ENCODE measurements around the gene DUSP15.
"Not testable (repeated sequence)": the region's sequence is repeated elsewhere in the genome, so short reads cannot be mapped to it uniquely, and the experiment has no call there.

Gene DUSP15

DNA sequence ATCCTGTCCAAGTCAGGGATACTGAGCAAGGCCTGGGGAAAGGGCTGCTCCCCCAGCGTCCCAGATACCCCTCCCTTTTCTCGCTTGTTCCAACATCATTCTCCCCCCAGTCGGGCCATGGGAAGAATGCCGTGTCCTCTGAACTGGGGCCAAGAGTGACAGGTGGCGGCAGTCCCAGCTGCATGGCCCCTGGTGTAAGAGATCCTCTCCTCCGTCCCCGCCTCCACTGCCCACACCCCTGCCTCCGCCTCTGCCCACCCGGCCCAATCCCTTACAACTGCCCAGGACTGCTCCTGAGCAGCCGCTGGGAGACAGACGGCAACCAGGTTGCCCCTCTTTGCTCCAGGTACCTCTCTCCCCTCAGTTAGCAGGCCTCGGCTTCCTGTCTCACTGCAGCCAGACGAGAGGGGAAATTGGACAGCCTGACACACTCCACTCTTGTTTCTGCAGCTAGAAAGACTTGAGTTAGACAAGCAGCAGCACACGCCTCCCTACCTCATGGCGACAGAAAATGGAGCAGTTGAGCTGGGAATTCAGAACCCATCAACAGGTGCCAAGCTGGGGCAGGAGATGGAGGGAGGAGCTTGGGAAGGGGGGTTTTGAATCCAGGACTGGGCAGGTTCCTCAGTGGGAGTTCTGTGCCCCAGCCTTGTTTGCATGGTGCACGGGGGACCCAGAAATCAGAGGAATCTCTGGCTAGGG is 51.1 kb downstream of the DUSP15 start, which contains the start of gene MYLK2:
MYLK2 (plus strand) TSS at position 274 of the 702 bp plus-strand sequence; CDS start at position 499, 225 bp downstream.
- DNase-seq = no peak

DNA sequence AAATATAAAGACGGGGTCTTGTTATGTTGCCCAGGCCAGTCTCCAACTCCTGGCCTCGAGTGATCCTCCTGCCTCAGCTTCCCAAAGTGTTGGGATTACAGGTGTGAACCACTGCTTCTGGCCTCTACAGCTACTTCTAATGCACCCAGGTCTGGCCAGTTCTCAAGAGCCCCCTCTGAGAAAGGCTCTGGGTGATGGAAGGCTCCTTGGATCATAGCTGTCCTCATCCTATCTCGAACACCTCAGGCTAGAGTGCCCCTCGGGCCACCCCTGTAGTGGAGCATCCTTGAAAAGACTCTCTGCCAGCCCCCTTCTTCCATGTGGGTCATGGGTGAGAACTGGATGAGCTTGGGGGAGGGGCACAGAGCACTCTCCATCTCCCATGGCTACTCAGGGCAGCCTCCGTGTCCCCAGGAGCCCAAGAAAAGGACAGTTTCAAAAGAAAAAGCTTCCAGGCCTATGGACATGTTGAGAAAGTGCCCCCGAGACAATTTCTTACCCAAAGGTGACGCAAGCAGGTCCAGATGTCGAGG is 51.9 kb downstream of the DUSP15 start:
- no peak for DNase-seq

DNA sequence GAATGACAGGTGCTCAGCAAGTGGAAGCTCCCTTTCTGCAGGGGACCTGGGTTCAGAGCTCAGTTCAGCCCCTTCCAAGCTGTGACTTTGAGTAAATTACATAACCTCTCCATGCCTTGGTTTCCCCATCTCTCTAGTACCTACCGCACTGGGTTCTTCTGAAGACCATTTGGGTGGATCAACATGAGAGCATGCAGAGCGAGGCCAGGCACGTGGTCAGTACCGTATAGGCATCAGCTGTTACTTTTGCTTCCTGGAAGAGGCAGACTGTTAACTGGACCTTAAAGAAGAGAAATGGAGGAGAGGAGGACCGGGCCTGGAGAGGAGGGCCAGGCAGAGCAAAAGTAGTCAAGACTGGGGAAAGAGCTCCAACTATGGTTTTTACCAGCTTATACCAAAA is 52.9 kb downstream of the DUSP15 start:
- no peak for DNase-seq

DNA sequence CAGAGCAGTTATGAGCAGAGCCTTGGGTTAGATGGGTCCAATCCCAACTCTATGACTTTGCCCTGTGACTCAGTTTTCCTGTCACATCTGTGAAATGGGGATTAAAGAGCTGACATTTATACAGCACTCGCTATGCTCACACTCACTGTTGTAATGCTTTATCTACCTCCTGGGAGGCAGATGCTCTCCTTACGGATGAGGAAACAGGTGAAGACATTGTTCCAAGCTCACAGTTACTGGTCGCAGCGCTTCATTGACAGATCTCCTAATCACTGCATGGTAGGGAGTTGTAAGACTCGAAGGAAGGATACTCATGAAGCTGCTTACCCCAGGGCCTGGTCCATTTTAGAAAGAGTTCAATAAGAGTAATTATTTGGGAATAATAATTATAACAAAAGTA is 54.1 kb downstream of the DUSP15 start:
- no peak for DNase-seq

DNA sequence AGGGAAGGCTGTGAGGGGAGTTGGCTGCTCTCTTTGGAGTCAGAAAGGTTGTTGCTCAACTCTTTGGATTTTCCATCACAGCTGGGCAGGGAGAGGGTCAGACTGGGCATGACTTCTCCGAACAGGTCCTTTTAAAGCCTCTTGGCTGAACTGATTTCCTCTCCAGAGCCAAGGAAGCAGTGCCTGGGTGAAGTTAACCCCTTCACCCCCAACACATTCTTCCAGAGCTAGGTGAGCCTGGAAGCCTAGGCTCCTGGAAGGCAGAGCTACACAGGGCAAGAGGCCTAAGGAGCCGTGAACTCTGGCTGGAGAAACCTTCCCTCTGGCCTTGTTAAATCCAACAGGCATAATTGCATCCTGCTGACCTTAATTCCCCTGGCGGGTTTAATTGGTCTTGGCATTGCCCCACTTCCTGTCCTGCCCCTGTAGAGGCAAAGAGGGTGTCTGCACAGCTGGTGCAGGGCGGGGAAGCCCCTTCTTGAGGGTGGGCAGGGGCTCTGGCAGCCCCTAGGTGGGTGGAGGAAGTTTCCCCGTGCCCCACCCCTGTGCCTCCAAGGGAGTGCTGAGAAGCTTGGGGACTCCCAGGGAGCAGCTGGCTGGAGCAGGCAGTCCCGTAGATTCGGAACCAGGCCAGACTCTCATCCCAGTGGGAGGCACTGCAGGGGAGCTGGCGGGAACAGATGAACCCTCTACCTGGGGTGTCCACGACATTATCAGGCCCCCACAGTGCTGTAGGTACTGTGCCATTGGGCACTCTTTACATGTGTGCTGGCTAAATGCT is 54.7 kb downstream of the DUSP15 start:
- DNase-seq = no peak

DNA sequence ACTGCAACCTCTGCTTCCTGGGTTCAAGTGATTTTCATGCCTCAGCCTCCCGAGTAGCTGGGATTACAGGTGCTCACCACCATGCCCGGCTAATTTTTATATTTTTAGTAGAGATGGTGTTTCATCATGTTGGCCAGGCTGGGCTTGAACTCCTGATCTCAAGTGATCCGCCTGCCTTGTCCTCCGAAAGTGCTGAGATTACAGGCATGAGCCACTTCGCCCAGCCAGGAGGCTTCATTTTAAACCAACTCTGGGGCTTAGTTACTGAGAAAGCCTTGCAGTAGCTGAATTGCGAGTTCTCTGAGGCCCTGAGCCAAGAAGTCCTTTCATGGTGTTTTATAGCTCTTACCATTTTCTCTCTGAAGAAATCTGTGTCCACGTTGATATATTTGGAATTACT is 56.2 kb downstream of the DUSP15 start:
- DNase-seq = not testable (repeated sequence)

DNA sequence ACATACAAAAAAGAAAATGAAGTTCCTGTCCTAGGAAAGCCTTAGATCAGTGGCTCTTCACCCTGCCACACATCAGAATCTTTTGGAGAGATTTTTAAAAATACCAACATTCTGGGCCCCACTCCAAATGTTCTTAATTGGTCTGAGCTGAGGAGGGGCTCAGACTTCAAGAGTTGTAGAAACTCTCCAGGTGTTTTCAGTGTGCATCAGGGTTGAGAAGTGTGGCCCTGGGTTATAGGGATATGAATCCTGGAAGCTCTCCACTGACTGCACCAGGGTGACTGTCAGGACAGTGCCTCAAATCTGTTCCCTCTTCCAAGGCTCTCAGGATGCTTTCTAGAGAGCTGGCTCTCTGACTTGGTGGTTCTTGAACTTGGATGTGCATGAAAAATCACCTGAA is 56.7 kb downstream of the DUSP15 start:
- no peak for DNase-seq

DNA sequence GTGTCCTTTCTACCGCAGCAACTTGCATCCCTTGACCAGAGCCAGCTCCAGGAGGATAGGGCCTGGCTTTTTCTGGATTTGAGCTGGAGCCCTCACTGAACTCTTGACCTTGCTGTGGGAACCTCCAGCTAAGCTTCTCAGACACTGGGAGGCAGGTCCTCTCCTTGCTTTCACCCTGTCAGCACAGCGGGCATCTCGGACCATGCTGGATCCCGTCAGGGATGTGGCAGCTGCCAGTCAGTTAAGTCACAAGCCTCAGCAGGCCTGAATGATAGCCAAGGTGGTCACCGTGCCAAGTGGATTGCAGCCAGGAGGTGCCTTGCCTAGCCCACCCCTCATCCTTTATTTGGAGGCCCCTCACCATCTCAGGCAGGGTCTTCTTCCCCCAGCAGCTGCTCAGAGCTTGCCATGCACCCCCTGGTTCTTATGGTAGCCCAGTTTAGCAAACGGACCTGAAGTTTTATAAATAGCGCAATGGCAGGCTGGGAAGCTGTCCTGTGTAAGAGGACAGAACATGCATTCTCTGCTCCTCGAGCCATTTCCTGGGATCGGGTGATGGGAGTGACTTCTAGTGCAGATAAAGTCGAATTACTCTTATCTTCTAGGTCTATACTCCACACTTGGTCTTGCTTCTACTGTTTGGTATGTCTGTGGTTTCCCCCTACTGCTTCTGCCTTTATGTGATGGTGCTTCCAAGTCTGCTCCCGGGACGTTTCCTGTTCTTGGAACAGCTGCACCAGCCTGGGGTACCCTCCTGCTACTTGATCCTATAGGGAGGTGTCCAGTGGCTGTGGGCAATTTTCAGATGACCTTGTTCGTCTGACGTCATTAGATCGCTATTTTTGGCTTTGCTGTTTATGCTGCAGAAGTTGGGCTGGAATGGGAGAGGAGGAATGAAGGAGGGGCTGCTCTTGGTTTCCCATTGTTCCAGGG is 58.3 kb downstream of the DUSP15 start:
- no peak for DNase-seq

DNA sequence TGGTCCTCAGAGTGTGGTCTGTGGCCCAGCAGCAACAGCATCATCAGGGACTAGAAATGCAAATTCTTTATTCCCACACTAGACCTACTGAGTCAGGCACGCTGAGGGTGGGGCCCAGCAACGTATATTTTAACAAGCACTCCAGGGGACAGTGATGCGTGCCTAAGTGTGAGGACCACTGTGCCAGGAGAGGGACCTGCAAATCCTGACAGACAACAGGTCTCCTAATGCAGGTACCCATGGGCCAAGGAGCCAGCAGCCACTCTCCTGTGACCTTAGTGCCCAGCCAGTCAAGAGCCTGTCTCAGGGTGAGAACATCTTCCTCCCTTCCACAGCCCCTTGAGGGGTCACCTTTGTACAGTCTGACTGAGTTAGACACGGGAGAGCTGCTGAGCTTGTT is 59.1 kb downstream of the DUSP15 start:
- DNase-seq = no peak
